ENCODE results near the gene CADM2. TPM values are rescaled to one million over a fixed set of nuclear protein-coding genes. Genes with fewer than 3 reads are reported as not detected.

CADM2 gene
- total and polyA plus RNA-seq, 12 donors: 0.10 to 12.6 (median 2.2) TPM

DNA sequence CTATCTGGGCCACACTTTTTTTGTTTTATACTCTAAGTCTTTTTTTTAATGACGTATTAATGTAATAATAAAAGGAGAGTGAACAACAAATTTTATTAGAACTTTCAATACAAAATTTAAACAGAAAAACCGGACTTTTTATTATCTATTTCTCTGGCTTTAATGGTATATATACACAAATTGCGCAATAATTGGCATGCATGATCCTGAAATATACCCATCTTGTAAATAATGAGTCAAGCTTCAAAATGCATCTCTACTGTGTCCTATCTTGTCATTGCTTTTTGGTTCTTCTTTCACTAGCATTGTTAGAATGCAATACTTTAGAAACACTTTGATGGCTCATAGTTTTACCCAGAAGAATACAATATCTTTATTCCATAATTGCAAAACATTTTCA lies 963.6 kb downstream of the CADM2 start:
- intact Hi-C loops (cut with DNase I): no loop called here
- Histone ChIP-seq H3K36me3 (replicated peaks in 1 of 2) (no peaks in the 10 kb centered on the region), H3K27me3 (no peaks in the 10 kb centered on the region), H3K4me1 (replicated peaks in 1 of 2) (no peaks in the 10 kb centered on the region), H3K9me3 (replicated peaks in 1 of 3) (no peaks in the 10 kb centered on the region), H3K27ac (no peak overlapping the region), H3K4me3 (no peak overlapping the region)
- WGBS, 4 donors: 74 to 86% (median 84%) methylated on average over 3 of the region's 3 CpGs
- no peak for DNase-seq
- TF ChIP-seq, protein P1, sequence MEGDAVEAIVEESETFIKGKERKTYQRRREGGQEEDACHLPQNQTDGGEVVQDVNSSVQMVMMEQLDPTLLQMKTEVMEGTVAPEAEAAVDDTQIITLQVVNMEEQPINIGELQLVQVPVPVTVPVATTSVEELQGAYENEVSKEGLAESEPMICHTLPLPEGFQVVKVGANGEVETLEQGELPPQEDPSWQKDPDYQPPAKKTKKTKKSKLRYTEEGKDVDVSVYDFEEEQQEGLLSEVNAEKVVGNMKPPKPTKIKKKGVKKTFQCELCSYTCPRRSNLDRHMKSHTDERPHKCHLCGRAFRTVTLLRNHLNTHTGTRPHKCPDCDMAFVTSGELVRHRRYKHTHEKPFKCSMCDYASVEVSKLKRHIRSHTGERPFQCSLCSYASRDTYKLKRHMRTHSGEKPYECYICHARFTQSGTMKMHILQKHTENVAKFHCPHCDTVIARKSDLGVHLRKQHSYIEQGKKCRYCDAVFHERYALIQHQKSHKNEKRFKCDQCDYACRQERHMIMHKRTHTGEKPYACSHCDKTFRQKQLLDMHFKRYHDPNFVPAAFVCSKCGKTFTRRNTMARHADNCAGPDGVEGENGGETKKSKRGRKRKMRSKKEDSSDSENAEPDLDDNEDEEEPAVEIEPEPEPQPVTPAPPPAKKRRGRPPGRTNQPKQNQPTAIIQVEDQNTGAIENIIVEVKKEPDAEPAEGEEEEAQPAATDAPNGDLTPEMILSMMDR (IDR thresholded peaks at IDR 0.05): no peak
- TF ChIP-seq POLR2A (IDR thresholded peaks at IDR 0.05): no peak

DNA sequence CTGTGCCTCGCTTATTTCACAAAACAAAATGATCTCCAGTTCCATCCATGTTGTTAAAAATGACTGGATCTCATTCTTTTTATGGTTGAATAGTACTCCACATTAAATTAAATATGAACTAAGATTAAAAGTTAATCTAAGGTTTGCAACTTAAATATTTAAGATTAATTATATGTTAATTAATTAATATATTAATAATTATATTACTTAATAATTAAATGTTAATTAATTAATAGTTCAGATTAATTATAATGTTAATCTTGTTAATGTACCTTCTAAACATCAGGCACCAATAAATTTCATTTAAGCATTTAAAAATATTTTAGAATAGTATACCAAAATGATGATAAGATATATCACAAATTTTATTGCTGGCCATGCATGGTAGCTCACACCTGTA lies 971.9 kb downstream of the CADM2 start:
- Histone ChIP-seq H3K4me3 (no peak overlapping the region), H3K36me3 (replicated peaks in 1 of 2) (no peaks in the 10 kb centered on the region), H3K4me1 (replicated peaks in 1 of 2) (no peaks in the 10 kb centered on the region), H3K9me3 (replicated peaks in 1 of 3) (no peaks in the 10 kb centered on the region), H3K27ac (no peak overlapping the region), H3K27me3 (no peaks in the 10 kb centered on the region)
- 80 to 85% (median 83%) methylated on average over 1 of the region's 1 CpG for WGBS, 4 donors
- no peak for DNase-seq
- intact Hi-C loops (cut with DNase I): no loop called here
- TF ChIP-seq, protein P1 (IDR thresholded peaks at IDR 0.05): no peak
- no peak for TF ChIP-seq POLR2A (IDR thresholded peaks at IDR 0.05)

DNA sequence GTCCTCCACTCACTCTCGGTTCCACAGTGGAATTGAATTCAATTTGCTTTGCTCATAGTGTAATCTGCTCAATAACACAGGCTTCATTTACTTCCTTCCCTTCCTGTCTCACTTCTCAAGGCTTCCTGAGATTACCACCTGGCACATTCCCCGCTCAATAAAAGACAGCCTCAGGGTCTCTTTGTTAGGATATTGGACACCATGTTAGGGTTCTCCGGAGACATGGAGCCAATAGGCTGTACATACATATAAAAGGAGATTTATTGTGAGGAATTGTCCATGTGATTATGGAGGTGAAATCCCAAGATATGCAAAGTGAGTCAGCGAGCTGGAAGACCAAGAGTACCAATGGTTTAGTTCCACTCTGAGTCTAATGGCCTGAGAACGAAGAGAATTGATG lies 974.5 kb downstream of the CADM2 start:
- Histone ChIP-seq H3K4me1 (replicated peaks in 1 of 2) (no peaks in the 10 kb centered on the region), H3K36me3 (replicated peaks in 1 of 2) (no peaks in the 10 kb centered on the region), H3K9me3 (replicated peaks in 1 of 3) (no peaks in the 10 kb centered on the region), H3K27me3 (no peaks in the 10 kb centered on the region), H3K27ac (no peak overlapping the region), H3K4me3 (no peak overlapping the region)
- no peak for TF ChIP-seq POLR2A (IDR thresholded peaks at IDR 0.05)
- TF ChIP-seq, protein P1 (IDR thresholded peaks at IDR 0.05): no peak
- intact Hi-C loops (cut with DNase I): no loop called here
- DNase-seq: no peak
- WGBS, 4 donors: 74 to 78% (median 75%) methylated on average over 5 of the region's 5 CpGs

DNA sequence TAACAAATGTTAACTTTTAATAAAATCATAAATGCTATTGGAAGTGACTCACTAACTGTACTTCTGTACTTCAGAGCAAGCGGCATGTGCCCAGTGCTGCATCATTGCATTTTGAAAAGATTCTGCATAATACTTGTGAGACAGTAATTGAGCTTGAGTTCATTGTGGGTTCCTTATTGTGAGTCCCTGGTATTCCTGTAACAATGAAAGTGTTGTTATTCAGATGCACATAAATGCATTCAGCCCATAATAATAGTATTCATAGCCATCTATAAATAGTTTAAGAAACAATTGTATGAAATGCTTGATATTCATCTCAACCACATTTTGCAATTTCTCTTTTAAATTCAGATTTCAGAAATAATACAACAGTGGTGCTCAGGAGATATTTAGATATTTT lies 976.4 kb downstream of the CADM2 start:
- no peaks in the 10 kb centered on the region for H3K36me3 ChIP-seq (replicated peaks in 1 of 2)
- WGBS, 4 donors: 91 to 97% (median 93%) methylated on average over 1 of the region's 1 CpG
- no peak overlapping the region for H3K4me3 ChIP-seq
- H3K27me3 ChIP-seq: no peaks in the 10 kb centered on the region
- H3K9me3 ChIP-seq (replicated peaks in 1 of 3): no peaks in the 10 kb centered on the region
- no peaks in the 10 kb centered on the region for H3K4me1 ChIP-seq (replicated peaks in 1 of 2)
- no peak for DNase-seq
- no peak for TF ChIP-seq POLR2A (IDR thresholded peaks at IDR 0.05)
- TF ChIP-seq, protein P1 (IDR thresholded peaks at IDR 0.05): no peak
- no peak overlapping the region for H3K27ac ChIP-seq
- intact Hi-C loops (cut with DNase I): no loop called here

Measured in adrenal gland (tissue), 12 donors.